ENCODE data around the gene TINCR. TPM values are rescaled to one million over a fixed set of nuclear protein-coding genes. Genes with fewer than 3 reads are reported as not detected.
A peak's percentile ranks its signal among the peaks of the same experiment; 100 is the strongest.

The TINCR gene
- total RNA-seq, 1 donor from 2014 or later = 29.7 TPM

DNA sequence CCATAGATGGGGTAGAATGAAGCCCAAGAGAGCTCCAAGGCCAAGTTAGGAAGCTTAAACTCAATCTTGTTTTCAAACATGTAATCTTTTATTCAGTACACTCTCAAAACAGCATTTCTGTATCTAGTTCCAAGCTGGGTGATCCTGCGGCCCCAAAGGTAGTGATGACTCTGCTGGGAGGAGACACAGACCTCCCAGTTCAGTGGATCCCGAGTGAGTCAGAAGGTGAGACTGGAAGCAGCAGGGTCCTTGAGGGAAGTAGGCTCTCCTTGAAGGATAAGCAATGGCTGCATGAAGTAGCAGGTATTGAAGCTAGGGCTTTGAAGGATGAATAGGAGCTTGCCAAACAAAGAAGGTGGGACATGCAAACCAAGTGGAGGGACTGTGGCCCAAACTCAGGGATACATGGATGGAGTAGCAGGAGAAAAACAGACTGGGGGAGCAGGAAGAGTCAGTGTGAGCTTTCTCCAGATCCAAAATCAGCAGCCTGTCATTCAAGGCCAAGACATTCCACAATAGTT, 9.6 kb downstream of the TINCR start:
- peak; percentile 70 for ATAC-seq

DNA sequence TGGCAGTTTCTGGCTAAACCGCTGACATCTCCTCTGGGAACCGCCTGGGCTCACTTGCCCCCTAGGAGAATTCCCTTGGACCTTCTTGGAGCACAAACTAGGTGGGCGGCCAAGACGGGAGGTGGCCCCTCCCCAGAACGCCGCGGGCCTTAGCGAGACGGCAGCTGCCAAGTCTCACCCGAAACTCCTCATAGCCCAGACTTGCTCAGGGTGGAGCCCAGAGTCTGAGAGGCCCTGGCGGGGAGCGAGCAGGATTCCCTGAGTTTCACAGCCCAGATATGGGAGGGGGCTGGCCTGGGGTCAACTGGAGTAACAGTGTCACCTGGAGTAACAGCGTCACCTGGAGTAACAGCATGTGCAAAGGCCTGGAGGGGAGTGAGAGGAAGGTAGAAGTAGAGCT, 10.1 kb downstream of the TINCR start:
- peak; percentile 91 for ATAC-seq

DNA sequence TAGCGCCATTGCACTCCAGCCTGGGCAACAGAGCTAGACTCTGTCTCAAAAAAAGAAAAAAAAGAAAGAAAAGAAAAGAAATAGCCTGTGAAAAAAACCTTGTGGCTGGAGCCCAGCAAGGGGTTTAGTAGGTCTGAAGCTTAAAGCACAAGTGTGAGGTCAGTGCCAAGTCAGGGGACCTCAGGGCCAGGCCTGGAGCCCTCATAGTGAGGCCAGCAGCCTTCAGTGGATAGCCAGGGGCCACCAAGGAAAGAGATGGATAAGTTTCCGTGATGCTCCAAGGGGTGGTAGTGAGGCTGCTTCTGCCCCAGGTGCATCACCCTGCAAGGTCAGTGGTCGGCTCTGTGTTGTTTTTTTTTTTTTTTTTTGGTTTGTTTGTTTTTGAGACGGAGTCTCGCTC, 12.9 kb downstream of the TINCR start:
- ATAC-seq = no peak

DNA sequence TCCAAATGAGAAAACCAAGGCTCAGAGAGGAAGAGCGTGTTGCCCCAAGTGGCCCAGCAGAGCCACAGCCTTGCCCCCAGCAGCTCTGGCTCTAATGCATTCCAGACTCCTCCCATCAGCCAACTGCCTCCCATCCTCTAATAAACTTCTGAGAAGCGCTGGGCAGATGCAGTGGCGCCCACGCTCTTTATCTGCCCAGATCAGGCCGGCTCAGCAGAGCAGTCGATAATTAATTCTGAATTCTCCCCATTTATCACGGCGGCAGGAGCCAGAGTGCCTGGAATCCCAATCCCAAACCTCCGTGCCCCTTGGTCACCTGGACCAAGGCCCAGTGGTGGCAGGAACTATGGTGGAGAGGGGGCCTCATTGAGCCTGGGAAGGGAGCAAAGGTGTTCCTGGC, 13.9 kb downstream of the TINCR start:
- ATAC-seq = no peak

DNA sequence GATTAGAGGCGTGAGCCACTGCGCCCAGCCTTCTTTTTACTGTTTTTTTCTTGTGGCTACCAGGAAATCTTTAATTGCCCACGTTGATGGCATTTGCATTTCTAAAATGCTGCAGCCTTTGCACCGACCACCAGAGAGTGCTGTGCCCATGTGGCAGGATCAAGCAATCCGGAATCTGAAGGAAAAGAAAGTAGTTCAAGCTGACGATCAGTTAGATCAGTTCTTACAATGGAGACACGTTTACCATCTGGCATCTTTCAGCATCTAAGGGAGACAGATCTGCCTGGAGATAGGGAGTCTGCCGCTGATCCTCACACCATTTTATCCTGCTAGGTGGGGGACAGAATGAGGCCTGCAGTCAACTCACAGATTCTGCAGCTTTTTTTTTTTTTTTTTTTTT, 19.9 kb downstream of the TINCR start:
- ATAC-seq = peak; percentile 77

DNA sequence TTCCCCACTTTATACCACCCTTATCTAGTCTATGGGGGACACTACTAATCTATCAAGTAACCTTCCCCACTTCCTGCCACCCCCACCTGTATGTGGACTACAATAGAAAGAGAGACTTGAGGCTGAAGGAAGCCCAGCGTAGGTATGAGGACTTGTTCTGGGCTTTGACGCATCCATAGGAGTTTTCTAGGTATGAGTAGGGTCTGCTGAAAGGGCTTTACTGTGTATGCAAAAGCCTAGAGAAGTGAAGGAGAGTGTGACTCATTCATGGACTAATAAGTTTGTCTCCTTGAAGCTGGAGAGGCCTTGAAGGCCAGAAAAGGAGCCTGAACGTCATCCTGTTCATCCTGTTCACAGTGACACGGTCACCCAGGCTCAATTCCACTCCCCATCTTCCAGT, 21.8 kb downstream of the TINCR start:
- ATAC-seq = peak; percentile 22

DNA sequence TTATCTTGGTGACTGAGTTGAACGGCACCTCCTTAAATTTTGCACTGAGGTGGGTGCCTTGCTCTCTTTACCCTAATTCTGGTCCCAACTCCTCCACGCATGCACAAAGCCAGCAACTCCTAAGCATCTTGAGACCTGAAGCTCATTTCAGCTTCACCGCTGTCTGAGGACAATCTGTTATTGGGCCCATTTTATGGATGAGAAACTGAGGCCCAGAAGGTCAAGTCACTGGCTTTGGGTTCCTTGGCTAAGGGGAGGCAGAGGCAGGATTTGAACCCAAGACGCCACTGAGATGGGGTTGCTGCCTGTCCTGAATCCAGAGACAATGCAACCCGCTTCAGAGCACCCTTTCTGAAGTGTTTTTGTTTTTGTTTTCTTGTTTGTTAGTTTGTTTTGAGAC, 22.7 kb downstream of the TINCR start:
- ATAC-seq = no peak

- ATAC-seq = no peak
These were observed 25.1 kb downstream of the TINCR start for GRCh38 chr19:5542665-5543064.

DNA sequence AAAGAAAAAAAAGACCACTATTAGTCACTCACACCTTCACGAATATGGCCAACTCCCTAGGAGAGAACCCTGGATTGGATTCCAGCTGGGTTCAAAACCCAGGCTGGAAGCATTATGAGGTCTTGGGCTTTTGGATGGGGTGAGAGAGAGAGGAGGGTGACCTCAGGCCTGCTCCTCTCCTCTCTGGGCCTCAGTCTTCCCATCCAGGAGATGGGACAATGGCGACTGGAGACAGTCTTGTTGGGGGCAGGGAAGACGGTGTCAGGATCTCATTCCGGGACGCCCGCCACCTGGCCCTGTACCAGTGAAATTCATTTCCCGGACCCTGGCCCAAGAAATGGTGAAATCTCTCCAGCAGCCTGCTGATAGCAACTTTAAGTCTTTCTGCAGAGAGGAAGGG, 26.3 kb downstream of the TINCR start:
- no peak for ATAC-seq

DNA sequence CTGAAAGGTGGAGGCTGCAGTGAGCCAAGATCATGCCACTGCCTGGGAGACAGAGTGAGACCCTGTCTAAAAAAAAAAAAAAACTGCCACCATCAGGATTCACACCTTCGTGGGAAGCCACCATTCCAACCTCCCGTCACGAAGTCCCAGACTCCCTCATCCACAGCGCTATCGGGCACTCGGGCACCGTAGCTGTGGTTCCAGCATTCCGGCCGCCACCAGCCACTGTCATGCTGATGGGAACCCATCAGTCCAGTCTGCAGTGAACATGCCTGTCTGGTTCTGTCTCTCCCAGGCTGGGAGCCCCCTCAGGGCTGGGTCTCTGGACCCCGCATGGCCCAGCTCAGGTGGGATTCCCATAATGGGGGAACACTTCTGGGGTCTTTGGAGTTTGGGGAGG, 27.5 kb downstream of the TINCR start:
- no peak for ATAC-seq

GRCh38 chr19:5537870-5538269, 29.9 kb downstream of the TINCR start:
- no peak for ATAC-seq

DNA sequence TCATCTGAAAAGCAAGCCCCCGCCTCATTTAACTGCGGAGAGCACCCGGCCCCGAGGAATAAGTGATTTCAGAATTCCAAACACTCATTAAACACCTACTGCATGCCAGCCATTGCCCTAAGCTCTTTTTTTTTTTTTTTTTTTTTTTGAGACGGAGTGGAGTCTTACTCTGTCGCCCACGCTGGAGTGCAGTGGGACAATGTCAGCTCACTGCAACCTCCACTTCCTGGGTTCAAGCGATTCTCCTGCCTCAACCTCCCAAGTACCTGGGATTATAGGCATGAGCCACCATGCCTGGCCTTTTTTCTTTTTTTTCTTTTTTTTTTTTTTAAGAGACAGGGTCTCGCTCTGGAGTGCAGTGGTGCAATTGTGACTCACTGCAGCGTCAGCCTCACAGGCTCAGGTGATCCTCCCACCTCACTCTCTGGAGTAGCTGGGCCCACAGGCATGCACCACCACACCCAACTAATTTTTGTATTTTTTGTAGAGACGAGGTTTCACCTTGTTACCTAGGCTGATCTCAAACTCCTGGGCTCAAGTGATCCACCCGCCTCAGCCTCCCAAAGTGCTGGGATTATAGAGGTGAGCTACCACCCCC, 30.7 kb downstream of the TINCR start:
- ATAC-seq = peak; percentile 80

GRCh38 chr19:5536337-5536894, 31.3 kb downstream of the TINCR start:
- ATAC-seq = peak; percentile 65

GRCh38 chr19:5534787-5535586, 32.8 kb downstream of the TINCR start:
- ATAC-seq = no peak

DNA sequence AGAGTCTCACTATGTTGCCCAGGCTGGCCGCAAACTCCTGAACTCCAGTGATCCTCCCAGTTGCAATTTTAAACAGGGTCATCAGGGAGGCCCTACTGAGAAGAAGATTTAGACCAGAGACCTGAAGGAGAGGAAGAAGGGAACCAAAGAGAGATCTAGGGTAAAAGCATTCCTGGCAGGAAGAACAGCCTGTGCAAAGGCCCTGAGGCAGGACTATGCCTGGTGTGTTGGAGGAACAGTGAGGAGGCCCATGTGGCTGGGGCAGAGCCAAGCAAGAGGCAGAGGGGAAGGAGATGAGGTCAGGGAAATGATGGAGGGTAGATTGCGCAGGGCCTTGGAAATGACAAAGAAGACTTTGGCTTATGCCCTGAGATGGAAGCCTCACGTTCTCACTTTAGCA, 34.5 kb downstream of the TINCR start:
- no peak for ATAC-seq

DNA sequence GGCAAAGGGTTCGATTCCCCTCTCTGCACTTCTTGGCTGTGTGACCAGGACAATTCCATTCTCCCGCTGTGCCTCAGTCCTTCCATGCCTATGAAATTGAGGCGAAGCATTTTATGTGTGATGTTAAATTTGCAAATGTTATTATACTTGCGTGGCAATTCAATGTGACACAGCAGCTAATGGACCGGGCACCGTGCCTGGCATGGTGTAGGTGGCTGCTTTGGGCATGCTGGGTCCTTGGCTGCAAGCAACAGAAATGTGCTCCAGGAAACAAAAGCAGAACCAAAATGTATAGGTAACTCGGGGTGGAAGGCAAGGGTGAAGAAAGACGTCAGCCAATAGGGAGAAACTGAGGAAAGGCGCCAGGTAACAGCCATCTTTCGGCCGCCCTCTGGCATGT, 37.1 kb downstream of the TINCR start:
- no peak for ATAC-seq

GRCh38 chr19:5526691-5527090, 41.1 kb downstream of the TINCR start:
- ATAC-seq = no peak

DNA sequence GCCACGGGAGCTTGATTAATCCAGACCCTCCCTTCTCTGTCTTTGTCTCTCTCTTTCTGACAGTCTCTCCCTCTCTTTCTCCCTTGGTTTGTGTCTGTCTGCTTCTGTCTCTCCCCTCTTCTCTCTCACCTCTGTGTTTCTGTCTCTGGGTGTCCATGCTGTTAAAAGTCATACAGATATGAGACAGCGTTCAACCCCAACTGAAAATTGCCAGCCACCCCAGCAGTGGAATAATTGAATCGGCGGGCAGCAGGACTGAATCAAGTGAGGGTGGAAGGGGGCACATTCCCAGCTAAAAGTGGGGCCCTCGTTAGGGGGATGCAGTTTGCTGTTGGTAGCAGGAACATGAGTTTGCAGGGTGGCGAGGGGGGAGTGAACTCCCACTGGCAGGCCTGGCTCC, 43.7 kb downstream of the TINCR start:
- no peak for ATAC-seq

GRCh38 chr19:5522106-5522505, 45.6 kb downstream of the TINCR start:
- no peak for ATAC-seq

GRCh38 chr19:5520501-5520900, 47.3 kb downstream of the TINCR start:
- ATAC-seq = no peak

DNA sequence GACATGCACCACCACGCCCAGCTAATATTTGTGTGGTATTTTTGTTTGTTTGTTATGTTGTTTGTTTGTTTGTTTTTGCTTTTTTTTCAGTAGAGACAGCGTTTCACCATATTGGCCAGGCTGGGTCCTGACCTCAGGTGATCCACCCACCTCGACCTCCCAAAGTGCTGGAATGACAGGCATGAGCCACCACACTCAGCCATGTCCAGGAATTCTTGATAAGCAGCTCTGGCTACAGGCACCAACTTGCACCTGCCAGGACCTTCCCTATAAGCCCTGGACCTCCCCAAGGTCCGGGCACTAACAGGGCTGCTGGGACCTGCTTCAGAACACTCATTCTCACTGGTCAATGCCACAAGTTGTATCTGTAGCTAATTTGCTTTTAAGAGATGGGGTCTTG, 48.7 kb downstream of the TINCR start:
- ATAC-seq = no peak

GRCh38 chr19:5515737-5516136, 52.0 kb downstream of the TINCR start:
- ATAC-seq = no peak

- ATAC-seq = no peak
These were observed 53.8 kb downstream of the TINCR start for GRCh38 chr19:5514001-5514400.

DNA sequence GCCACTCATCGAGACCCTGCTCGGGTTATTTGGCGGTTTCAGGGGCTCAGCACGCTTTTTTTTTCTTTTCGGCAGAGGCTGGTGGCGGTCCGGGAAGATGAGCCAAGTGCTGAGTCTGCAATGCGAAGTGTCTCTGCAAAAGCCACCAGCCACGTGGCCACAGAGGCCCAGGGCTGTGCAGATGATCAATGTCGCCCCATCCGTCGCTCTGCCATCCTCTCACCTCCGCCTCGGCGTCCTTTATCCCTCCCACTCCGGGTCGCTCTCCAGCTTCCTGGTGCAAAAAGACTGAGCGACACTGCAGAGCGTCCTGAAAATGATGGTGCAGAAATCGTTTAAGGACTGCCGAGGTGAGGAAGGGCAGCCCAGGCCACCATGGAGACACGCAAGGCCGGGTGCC, 55.0 kb downstream of the TINCR start:
- no peak for ATAC-seq

All from esophagus mucosa (tissue), 1 donor.